Mononuclear cell (primary cell): Measurements from ENCODE around the gene KMT2B. TPM values are rescaled to one million over a fixed set of nuclear protein-coding genes. Genes with fewer than 3 reads are reported as not detected.

Experiments
- H3K27me3 ChIP-seq: 2 replicates; pipeline ENCODE4 v1.6.0; 2011; ENCODE audit warnings: low read length, control low read depth; ENCODE audit not compliant: insufficient read depth
- H3K4me1 ChIP-seq: 2 replicates; pipeline ENCODE4 v1.5.1; 2011; ENCODE audit warnings: mild to moderate bottlenecking, low read length, control low read depth; ENCODE audit not compliant: insufficient read depth
- H3K4me3 ChIP-seq: 2 replicates; pipeline ENCODE4 v1.5.1; 2011; ENCODE audit warnings: mild to moderate bottlenecking, low read length, moderate library complexity
- H3K9me3 ChIP-seq: 2 replicates; pipeline ENCODE4 v1.5.1; 2011; ENCODE audit warnings: low read depth, mild to moderate bottlenecking, control low read depth, low read length
- total RNA-seq: library from RNA; depleted of rRNA; stranded (reverse); fragments of >200 nt; gene quantifications from one replicate; pipeline ENCODE4 v1.2.3, GENCODE V29; 2012

Gene KMT2B
- total RNA-seq, 1 donor, result 10.8 TPM

GRCh38 chr19:35780058-35780457, 62.3 kb downstream of the KMT2B start:
- Histone ChIP-seq H3K4me3 (no peak overlapping the region), H3K9me3 (no peaks in the 10 kb centered on the region), H3K27me3 (no peaks in the 10 kb centered on the region), H3K4me1 (peaks cover 5% of the 10 kb centered on the region)

DNA sequence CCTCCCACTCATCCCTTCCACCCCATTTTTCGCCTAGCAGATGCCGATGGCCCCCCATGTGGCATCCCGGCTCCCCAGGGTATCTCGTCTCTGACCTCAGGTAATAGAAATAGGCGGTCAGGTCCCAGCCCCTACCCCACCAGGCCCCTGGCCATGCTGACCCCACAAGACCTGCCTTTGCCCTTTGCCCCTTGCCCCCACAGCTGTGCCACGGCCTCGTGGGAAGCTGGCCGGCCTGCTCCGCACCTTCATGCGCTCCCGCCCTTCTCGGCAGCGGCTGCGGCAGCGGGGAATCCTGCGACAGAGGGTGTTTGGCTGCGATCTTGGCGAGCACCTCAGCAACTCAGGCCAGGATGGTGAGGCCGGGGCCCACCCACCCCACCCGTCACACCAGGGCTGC, 62.9 kb downstream of the KMT2B start:
- Histone ChIP-seq H3K27me3 (no peaks in the 10 kb centered on the region), H3K9me3 (no peaks in the 10 kb centered on the region), H3K4me1 (peaks cover 5% of the 10 kb centered on the region), H3K4me3 (no peak overlapping the region)

GRCh38 chr19:35781650-35782049, 63.8 kb downstream of the KMT2B start:
- Histone ChIP-seq H3K4me3 (no peak overlapping the region), H3K27me3 (no peaks in the 10 kb centered on the region), H3K9me3 (no peaks in the 10 kb centered on the region), H3K4me1 (no peaks in the 10 kb centered on the region)

- Histone ChIP-seq H3K4me1 (no peaks in the 10 kb centered on the region), H3K4me3 (no peak overlapping the region), H3K27me3 (no peaks in the 10 kb centered on the region), H3K9me3 (no peaks in the 10 kb centered on the region)
Measured at GRCh38 chr19:35782589-35782988, 64.8 kb downstream of the KMT2B start.

DNA sequence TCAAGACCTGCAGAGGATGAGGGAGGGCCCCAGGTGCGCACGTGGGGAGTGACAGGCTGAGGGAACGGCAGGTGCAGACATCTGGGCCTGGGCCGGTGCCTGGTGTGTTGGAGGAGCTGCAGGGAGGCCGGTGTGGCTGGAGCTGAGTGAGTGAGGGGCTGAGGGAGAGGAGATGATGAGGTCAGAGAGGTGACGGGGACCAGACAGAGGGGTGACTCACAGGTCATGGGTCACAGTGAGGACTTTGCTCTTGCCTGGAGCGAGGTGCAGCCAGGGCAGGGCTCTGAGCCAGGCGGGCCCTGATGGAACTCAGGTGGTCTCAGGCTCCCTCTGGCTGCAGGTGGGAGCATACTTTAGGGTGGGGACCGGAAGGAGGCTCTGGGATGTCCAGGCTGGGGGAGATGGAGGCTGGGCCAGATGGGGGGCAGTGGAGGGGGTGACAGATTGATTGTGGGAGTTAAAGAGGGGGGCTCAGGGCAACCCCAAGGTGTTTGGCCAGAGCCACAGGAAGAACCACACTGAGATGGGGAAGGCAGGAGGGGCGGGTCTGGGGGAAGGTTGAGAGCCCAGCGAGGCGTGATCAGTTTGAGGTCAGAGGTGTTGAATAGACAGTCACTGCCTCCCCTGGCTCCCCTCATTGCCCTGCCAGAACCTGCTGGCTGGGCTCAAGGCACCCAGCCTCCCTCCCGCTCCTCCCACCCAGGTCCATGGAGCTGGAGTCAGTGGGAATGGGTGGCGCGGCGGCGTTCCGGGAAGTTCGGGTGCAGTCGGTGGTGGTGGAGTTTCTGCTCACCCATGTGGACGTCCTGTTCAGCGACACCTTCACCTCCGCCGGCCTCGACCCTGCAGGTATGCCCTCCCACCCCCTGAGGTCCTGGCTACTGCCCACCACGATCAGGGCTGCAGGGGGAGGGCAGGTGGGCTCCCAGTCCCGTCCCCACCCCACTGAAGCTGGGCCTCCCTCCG, 65.9 kb downstream of the KMT2B start:
- Histone ChIP-seq H3K9me3 (no peaks in the 10 kb centered on the region), H3K27me3 (no peaks in the 10 kb centered on the region), H3K4me3 (no peak overlapping the region)

DNA sequence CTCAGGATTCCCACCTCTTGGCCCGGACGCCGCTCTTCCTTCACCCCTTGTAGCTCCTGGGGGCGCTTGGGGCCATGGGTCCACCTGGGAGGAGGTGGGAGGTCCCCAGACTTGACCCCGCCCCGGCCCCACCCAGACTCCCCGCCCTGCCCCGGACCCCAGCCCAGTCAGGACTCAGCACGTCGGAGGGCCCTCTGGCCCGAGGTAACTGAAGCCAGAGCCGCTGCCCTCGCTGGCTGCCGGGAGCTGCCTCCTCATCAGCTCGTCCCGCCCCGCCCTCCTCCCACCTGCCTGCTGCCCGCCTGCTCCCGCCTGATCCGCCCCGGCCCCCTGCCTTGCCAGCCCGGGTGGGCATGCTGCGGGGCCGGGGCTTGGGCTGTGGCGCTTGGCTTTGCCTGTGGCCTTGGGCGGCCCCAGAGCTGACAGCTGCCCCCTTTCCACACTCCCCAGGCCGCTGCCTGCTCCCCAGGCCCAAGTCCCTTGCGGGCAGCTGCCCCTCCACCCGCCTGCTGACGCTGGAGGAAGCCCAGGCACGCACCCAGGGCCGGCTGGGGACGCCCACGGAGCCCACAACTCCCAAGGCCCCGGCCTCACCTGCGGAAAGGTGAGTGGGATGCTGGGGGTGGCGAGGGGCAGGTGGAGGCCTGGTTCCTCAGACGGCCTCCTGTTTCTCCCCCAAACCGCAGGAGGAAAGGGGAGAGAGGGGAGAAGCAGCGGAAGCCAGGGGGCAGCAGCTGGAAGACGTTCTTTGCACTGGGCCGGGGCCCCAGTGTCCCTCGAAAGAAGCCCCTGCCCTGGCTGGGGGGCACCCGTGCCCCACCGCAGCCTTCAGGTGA, 66.9 kb downstream of the KMT2B start:
- Histone ChIP-seq H3K27me3 (no peaks in the 10 kb centered on the region), H3K4me1 (no peaks in the 10 kb centered on the region), H3K4me3 (no peak overlapping the region), H3K9me3 (no peaks in the 10 kb centered on the region)

More for the DNA sequence above, 65.9 kb downstream of the KMT2B start:
- no peaks in the 10 kb centered on the region for H3K4me1 ChIP-seq

- H3K4me3 ChIP-seq, result no peak overlapping the region
- H3K9me3 ChIP-seq, result no peaks in the 10 kb centered on the region
- H3K27me3 ChIP-seq, result no peaks in the 10 kb centered on the region
- no peaks in the 10 kb centered on the region for H3K4me1 ChIP-seq
Measured at GRCh38 chr19:35785339-35785627, 67.5 kb downstream of the KMT2B start.

- no peaks in the 10 kb centered on the region for H3K9me3 ChIP-seq
- no peaks in the 10 kb centered on the region for H3K4me1 ChIP-seq
- H3K27me3 ChIP-seq, result no peaks in the 10 kb centered on the region
- H3K4me3 ChIP-seq, result no peak overlapping the region
Measured at GRCh38 chr19:35786299-35787160, 68.7 kb downstream of the KMT2B start.

GRCh38 chr19:35787227-35787799, 69.5 kb downstream of the KMT2B start:
- Histone ChIP-seq H3K4me1 (no peaks in the 10 kb centered on the region), H3K4me3 (no peak overlapping the region), H3K9me3 (no peaks in the 10 kb centered on the region), H3K27me3 (no peaks in the 10 kb centered on the region)

Other genes starting within 250 kb of the KMT2B start
- gene KRTDAP, start 227.5 kb upstream of the KMT2B start, total RNA-seq, result not detected
- gene DMKN, start 204.4 kb upstream of the KMT2B start, total RNA-seq, result not detected
- gene SBSN, start 189.7 kb upstream of the KMT2B start, total RNA-seq, result not detected
- gene GAPDHS, start 184.5 kb upstream of the KMT2B start, total RNA-seq, result not detected
- 25.9 TPM for gene TMEM147, start 172.4 kb upstream of the KMT2B start, total RNA-seq
- gene ATP4A, start 154.3 kb upstream of the KMT2B start, total RNA-seq, result not detected
- gene PMIS2, start 131.8 kb upstream of the KMT2B start, total RNA-seq, result not detected
- gene HAUS5, start 105.3 kb upstream of the KMT2B start, total RNA-seq, result 6.0 TPM
- 16.0 TPM for gene RBM42, start 89.0 kb upstream of the KMT2B start, total RNA-seq
- gene ETV2, start 76.3 kb upstream of the KMT2B start, total RNA-seq, result not detected
- gene COX6B1, start 69.7 kb upstream of the KMT2B start, total RNA-seq, result 219 TPM
- gene UPK1A, start 51.5 kb upstream of the KMT2B start, total RNA-seq, result not detected
- gene ZBTB32, start 13.4 kb upstream of the KMT2B start, total RNA-seq, result 0.42 TPM
- 8.7 TPM for gene IGFLR1, start 24.4 kb downstream of the KMT2B start, total RNA-seq
- gene U2AF1L4, start 27.4 kb downstream of the KMT2B start, total RNA-seq, result 18.4 TPM
- gene PSENEN, start 27.6 kb downstream of the KMT2B start, total RNA-seq, result 8.0 TPM
- gene LIN37, start 30.6 kb downstream of the KMT2B start, total RNA-seq, result 1.9 TPM
- not detected for gene HSPB6, start 39.0 kb downstream of the KMT2B start, total RNA-seq
- 5.1 TPM for gene PROSER3, start 40.2 kb downstream of the KMT2B start, total RNA-seq
- 4.1 TPM for gene ARHGAP33, start 57.6 kb downstream of the KMT2B start, total RNA-seq
- gene PRODH2, start 94.8 kb downstream of the KMT2B start, total RNA-seq, result not detected
- not detected for gene NPHS1, start 134.5 kb downstream of the KMT2B start, total RNA-seq
- 0.10 TPM for gene KIRREL2, start 138.9 kb downstream of the KMT2B start, total RNA-seq
- gene APLP1, start 150.6 kb downstream of the KMT2B start, total RNA-seq, result not detected
- 128 TPM for gene NFKBID, start 182.5 kb downstream of the KMT2B start, total RNA-seq
- 58.1 TPM for gene HCST, start 184.5 kb downstream of the KMT2B start, total RNA-seq
- 286 TPM for gene TYROBP, start 190.3 kb downstream of the KMT2B start, total RNA-seq
- gene LRFN3, start 218.4 kb downstream of the KMT2B start, total RNA-seq, result 1.3 TPM